MM.1S (cell line): ENCODE measurements around the gene C10orf88.

Experiments used
- DNase-seq: peaks from one replicate; pipeline ENCODE4 v3.0.0-alpha.2; 2015
- H2AFZ ChIP-seq: fragments of 300-600 bp; sonication (generic); 2 replicates; pipeline ENCODE4 v1.6.0; 2016; ENCODE audit warnings: antibody characterized with exemption, low read length
- H3F3A ChIP-seq: fragments of 300-600 bp; sonication (generic); 2 replicates; pipeline ENCODE4 v1.6.1; 2016; ENCODE audit warnings: mild to moderate bottlenecking, antibody characterized with exemption, low read length, moderate library complexity, mixed read lengths; ENCODE audit not compliant: insufficient read depth
- H3K27ac ChIP-seq: fragments of 300-600 bp; sonication (generic); 2 replicates; pipeline ENCODE4 v1.5.1; 2016; ENCODE audit warnings: mild to moderate bottlenecking, low read length
- H3K27me3 ChIP-seq: fragments of 300-600 bp; sonication (generic); replicated peaks from 2 replicates; pipeline ENCODE4 v1.6.0; 2016; ENCODE audit warnings: low read length; ENCODE audit not compliant: insufficient read depth
- H3K36me3 ChIP-seq: fragments of 300-600 bp; sonication (generic); replicated peaks from 2 replicates; pipeline ENCODE4 v1.6.1; 2016; ENCODE audit warnings: mild to moderate bottlenecking, low read length, mixed read lengths; ENCODE audit not compliant: insufficient read depth
- H3K4me1 ChIP-seq: fragments of 300-600 bp; sonication (generic); 2 replicates; pipeline ENCODE4 v1.6.1; 2016; ENCODE audit warnings: low read length, mixed read lengths
- H3K4me2 ChIP-seq: fragments of 300-600 bp; sonication (generic); 2 replicates; pipeline ENCODE4 v1.6.0; 2016; ENCODE audit warnings: low read depth, low read length
- H3K4me3 ChIP-seq: fragments of 300-600 bp; sonication (generic); 2 replicates; pipeline ENCODE4 v1.5.1; 2016; ENCODE audit warnings: low read length, mixed read lengths
- H3K79me2 ChIP-seq: fragments of 300-600 bp; sonication (generic); 2 replicates; pipeline ENCODE4 v1.6.1; 2016; ENCODE audit warnings: mixed run types, low read length, mixed read lengths
- H3K9ac ChIP-seq: fragments of 300-600 bp; sonication (generic); 2 replicates; pipeline ENCODE4 v1.6.1; 2016; ENCODE audit warnings: low read length, mixed read lengths
- H3K9me2 ChIP-seq: fragments of 300-600 bp; sonication (generic); replicated peaks from 2 replicates; pipeline ENCODE4 v1.6.1; 2016; ENCODE audit warnings: mild to moderate bottlenecking, low read length, mixed read lengths; ENCODE audit not compliant: insufficient read depth
- H3K9me3 ChIP-seq: fragments of 300-600 bp; sonication (generic); replicated peaks from 2 replicates; pipeline ENCODE4 v1.6.1; 2016; ENCODE audit warnings: mild to moderate bottlenecking, low read length, mixed read lengths; ENCODE audit not compliant: insufficient read depth
- H4K20me1 ChIP-seq: fragments of 300-600 bp; sonication (generic); 2 replicates; pipeline ENCODE4 v1.6.1; 2016; ENCODE audit warnings: mild to moderate bottlenecking, low read length, moderate library complexity, mixed read lengths; ENCODE audit not compliant: insufficient read depth
- EZH2 ChIP-seq: fragments of 300-600 bp; sonication (generic); optimal IDR thresholded peaks from 2 replicates; pipeline ENCODE3; 2017; ENCODE audit warnings: low read depth, mild to moderate bottlenecking, antibody characterized with exemption, low read length, mixed read lengths
- EZH2phosphoT487 ChIP-seq: fragments of 300-600 bp; sonication (generic); IDR thresholded peaks from 2 replicates; pipeline ENCODE4 v1.6.1; 2018; ENCODE audit warnings: antibody characterized with exemption, low read length
- TF ChIP-seq, protein P1 (sequence below): fragments of 300-600 bp; sonication (generic); IDR thresholded peaks from 2 replicates; pipeline ENCODE4 v1.5.1; 2016; ENCODE audit warnings: antibody characterized with exemption, low read length, mixed read lengths

The C10orf88 gene, protein sequence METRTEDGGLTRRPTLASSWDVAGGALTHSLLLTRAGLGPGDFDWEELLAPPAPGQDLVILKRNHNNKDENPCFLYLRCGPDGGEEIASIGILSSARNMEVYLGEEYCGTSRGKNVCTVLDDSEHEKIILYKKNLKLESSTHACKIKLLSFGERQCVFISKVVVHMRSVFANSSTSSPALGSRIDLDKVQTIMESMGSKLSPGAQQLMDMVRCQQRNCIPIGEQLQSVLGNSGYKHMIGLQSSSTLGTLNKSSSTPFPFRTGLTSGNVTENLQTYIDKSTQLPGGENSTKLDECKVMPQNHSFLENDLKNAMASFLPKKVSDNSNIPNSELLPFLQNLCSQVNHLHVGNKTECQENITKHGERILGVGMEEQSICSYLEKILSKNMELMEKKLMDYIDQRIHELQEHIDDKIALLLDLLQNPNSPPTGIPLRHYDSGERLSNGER

DNA sequence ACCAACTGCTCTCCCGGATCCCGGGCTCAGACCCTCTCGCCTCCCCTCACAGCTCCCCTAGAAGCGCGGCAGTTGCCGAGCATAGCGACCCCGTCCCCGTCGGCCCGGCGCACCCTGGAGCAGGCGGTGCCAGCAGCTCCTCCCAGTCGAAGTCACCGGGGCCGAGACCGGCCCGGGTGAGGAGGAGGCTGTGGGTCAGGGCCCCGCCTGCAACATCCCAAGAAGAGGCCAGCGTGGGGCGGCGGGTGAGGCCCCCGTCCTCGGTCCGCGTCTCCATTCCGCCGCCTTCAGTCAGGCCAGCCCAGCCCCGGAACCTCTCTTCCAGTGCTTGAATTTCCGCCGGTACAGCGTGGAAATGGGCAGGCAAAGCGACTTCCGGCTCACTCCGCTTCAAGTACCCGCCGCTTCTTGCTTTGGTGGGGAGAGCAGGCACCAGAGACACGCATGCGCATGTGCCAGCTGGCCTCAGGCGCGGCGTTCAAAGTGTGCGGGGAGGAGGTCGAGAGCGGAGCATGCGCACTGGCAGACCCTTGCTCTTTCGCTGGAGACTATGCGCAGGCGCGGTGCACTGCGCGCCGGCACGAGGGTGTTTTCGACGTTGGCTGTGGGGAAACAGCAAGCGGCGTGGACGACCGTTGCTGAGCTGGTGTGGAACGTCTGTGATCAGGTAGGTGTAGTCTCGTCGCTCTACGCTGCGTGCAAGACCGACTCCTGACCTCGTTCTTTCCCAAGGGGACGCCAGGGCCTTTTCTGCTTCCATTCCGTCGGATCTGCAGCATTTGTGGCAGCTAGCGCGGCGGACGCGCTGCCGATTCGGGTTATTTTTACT lies at the start of gene C10orf88:
C10orf88 (minus strand) TSS at position 326 of the 829 bp plus-strand sequence; CDS start at position 277, 49 bp downstream.
- H3K9me3 ChIP-seq: no peaks in the 10 kb centered on the region
- peaks cover 6% of the 10 kb centered on the region; the same call in 1 of the 2 replicates for H3F3A ChIP-seq
- no peaks in the 10 kb centered on the region for H4K20me1 ChIP-seq
- peak within 1 kb of the TSS; percentile 87 for H3K4me3 ChIP-seq
- H3K36me3 ChIP-seq: no peaks in the 10 kb centered on the region; the same call in 1 of the 2 replicates
- H3K4me1 ChIP-seq: peaks cover 6% of the 10 kb centered on the region
- TF ChIP-seq, protein P1, sequence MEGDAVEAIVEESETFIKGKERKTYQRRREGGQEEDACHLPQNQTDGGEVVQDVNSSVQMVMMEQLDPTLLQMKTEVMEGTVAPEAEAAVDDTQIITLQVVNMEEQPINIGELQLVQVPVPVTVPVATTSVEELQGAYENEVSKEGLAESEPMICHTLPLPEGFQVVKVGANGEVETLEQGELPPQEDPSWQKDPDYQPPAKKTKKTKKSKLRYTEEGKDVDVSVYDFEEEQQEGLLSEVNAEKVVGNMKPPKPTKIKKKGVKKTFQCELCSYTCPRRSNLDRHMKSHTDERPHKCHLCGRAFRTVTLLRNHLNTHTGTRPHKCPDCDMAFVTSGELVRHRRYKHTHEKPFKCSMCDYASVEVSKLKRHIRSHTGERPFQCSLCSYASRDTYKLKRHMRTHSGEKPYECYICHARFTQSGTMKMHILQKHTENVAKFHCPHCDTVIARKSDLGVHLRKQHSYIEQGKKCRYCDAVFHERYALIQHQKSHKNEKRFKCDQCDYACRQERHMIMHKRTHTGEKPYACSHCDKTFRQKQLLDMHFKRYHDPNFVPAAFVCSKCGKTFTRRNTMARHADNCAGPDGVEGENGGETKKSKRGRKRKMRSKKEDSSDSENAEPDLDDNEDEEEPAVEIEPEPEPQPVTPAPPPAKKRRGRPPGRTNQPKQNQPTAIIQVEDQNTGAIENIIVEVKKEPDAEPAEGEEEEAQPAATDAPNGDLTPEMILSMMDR: no peak
- TF ChIP-seq EZH2phosphoT487 (no peak), EZH2 (no peak)
- H2AFZ ChIP-seq: peak within 1 kb of the TSS; percentile 97
- peak within 1 kb of the TSS; percentile 47; the same call in 1 of the 2 replicates for H3K27ac ChIP-seq
- no peaks in the 10 kb centered on the region for H3K79me2 ChIP-seq
- peak within 1 kb of the TSS; percentile 79 for H3K4me2 ChIP-seq
- H3K27me3 ChIP-seq: peaks cover 13% of the 10 kb centered on the region; the same call in 1 of the 2 replicates
- no peaks in the 10 kb centered on the region for H3K9me2 ChIP-seq
- DNase-seq: peak; percentile 99
- peak within 1 kb of the TSS; percentile 86 for H3K9ac ChIP-seq

DNA sequence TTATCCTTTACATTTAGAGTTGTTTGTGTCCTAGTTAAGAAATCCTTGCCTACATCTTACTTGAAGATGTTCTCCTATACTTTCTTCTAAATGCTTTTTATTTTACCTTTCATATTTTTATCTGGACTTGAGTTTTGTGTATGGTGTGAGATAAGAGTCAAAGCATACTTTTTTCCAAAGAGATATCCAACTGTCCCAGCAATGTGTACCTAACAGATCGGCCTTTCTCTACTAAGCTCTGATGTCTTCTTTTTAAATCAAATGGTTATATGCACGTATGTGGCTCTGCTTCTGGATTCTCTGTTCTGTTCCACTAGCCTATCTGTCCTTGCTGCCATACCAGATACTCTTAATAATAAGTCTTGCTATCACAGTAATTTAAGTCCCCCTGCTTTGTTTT lies 47.3 kb upstream of the C10orf88 start:
- no peaks in the 10 kb centered on the region for H3K9me3 ChIP-seq
- H3K27me3 ChIP-seq: no peaks in the 10 kb centered on the region
- H4K20me1 ChIP-seq: peaks cover 27% of the 10 kb centered on the region
- peaks cover 15% of the 10 kb centered on the region; the same call in 1 of the 2 replicates for H3F3A ChIP-seq
- H3K4me3 ChIP-seq: no peak overlapping the region
- no peaks in the 10 kb centered on the region for H3K9me2 ChIP-seq
- peaks cover 80% of the 10 kb centered on the region for H3K79me2 ChIP-seq
- H3K36me3 ChIP-seq: no peaks in the 10 kb centered on the region
- TF ChIP-seq, protein P1: no peak
- TF ChIP-seq EZH2 (no peak), EZH2phosphoT487 (no peak)
- peaks cover 24% of the 10 kb centered on the region for H3K4me1 ChIP-seq
- no peak overlapping the region for H3K9ac ChIP-seq
- no peak overlapping the region for H3K27ac ChIP-seq
- H2AFZ ChIP-seq: no peak overlapping the region
- no peak overlapping the region for H3K4me2 ChIP-seq
- DNase-seq: no peak

DNA sequence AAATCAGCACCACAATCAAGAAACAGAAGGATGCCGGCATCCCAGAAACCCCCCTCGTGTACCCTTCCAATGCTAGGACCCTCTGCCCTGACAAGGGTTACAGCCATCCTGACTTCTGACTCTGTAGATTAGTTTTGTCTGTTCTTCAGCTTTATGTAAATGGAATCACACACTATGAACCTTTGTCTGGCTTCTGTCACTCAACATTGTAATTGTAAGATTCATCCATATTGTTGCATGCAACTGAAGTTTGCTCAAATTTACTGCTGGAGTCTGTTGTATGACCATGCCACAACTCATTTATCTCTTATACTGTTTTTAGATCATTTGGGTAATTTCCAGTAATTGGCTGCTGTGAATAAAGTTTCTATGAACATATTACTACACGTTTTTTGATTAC lies 46.1 kb upstream of the C10orf88 start:
- no peaks in the 10 kb centered on the region for H3K9me2 ChIP-seq
- no peak overlapping the region for H2AFZ ChIP-seq
- H3K4me1 ChIP-seq: peaks cover 24% of the 10 kb centered on the region
- no peak overlapping the region for H3K9ac ChIP-seq
- peaks cover 30% of the 10 kb centered on the region for H4K20me1 ChIP-seq
- no peak overlapping the region for H3K27ac ChIP-seq
- no peak overlapping the region for H3K4me3 ChIP-seq
- peaks cover 15% of the 10 kb centered on the region; the same call in 1 of the 2 replicates for H3F3A ChIP-seq
- H3K27me3 ChIP-seq: no peaks in the 10 kb centered on the region
- no peaks in the 10 kb centered on the region for H3K9me3 ChIP-seq
- no peak overlapping the region for H3K4me2 ChIP-seq
- peaks cover 70% of the 10 kb centered on the region for H3K79me2 ChIP-seq
- H3K36me3 ChIP-seq: 0 out of 2 replicates have a peak, but pooled peaks cover 2% of the 10 kb centered on the region
- TF ChIP-seq EZH2phosphoT487 (no peak), EZH2 (no peak)
- TF ChIP-seq, protein P1: no peak
- no peak for DNase-seq
